HL-60 (cell line): ENCODE results near the gene CCSER1.

Experiments used
- DNase-seq, 2 experiments: peaks; one replicate each; pipeline ENCODE4 v3.0.0-alpha.2; 2010 to 2020; ENCODE audit warnings: low read depth in 1 of 2, low spot score in 1 of 2
- H3K27ac ChIP-seq: fragments of 250-450 bp; sonication (Bioruptor Pico); replicated peaks from 2 replicates; pipeline ENCODE4 v1.5.1; 2020; ENCODE audit warnings: mild to moderate bottlenecking, moderate library complexity
- H3K27me3 ChIP-seq: fragments of 250-450 bp; sonication (Bioruptor Pico); 2 replicates; pipeline ENCODE4 v1.5.1; 2021; ENCODE audit warnings: mild to moderate bottlenecking, moderate library complexity; ENCODE audit not compliant: insufficient read depth, poor library complexity, severe bottlenecking
- H3K4me3 ChIP-seq: replicated peaks from 2 replicates; pipeline ENCODE4 v1.5.1; 2011; ENCODE audit warnings: mild to moderate bottlenecking, control low read depth, low read length; ENCODE audit not compliant: insufficient read depth
- GABPA ChIP-seq: IDR thresholded peaks from 2 replicates; pipeline ENCODE4 v1.6.1; 2012; ENCODE audit warnings: low read depth
- POLR2AphosphoS5 ChIP-seq: IDR thresholded peaks from 2 replicates; pipeline ENCODE4 v1.6.1; 2012; ENCODE audit warnings: low read depth
- SPI1 ChIP-seq: IDR thresholded peaks from 2 replicates; pipeline ENCODE4 v1.6.1; 2012; ENCODE audit warnings: low read depth, mild to moderate bottlenecking, borderline replicate concordance
- TF ChIP-seq, protein P1 (sequence below): IDR thresholded peaks from 2 replicates; pipeline ENCODE4 v1.6.1; 2012; ENCODE audit warnings: low read depth; ENCODE audit not compliant: insufficient replicate concordance
- TF ChIP-seq, protein P2 (sequence below): IDR thresholded peaks from one replicate; pipeline ENCODE4 v1.5.1; 2011; ENCODE audit warnings: low read length, control low read depth, inconsistent platforms; ENCODE audit not compliant: insufficient read depth

CCSER1 gene

DNA sequence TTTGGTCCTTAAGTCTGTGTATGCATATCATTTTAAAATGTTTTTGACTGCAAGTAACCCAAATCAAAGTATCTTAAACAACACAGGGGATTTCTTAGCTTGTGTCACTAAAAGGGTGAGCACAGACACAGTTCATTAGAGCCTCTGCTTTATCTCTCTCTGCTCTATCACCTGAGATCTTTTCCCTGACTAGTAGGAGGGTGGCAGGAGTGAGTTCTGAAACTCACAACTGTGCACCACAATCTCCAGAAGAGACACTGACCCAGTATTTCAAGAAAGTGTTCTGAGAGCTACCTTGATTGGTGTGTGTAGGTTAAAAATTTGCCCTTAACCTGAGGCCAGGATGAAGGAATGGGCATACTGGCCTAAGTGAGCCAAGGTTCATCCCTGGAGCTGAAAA is 24.8 kb downstream of the CCSER1 start:
- Histone ChIP-seq H3K27me3 (no peaks in the 10 kb centered on the region), H3K4me3 (no peak overlapping the region), H3K27ac (no peak overlapping the region)
- TF ChIP-seq, protein P1, sequence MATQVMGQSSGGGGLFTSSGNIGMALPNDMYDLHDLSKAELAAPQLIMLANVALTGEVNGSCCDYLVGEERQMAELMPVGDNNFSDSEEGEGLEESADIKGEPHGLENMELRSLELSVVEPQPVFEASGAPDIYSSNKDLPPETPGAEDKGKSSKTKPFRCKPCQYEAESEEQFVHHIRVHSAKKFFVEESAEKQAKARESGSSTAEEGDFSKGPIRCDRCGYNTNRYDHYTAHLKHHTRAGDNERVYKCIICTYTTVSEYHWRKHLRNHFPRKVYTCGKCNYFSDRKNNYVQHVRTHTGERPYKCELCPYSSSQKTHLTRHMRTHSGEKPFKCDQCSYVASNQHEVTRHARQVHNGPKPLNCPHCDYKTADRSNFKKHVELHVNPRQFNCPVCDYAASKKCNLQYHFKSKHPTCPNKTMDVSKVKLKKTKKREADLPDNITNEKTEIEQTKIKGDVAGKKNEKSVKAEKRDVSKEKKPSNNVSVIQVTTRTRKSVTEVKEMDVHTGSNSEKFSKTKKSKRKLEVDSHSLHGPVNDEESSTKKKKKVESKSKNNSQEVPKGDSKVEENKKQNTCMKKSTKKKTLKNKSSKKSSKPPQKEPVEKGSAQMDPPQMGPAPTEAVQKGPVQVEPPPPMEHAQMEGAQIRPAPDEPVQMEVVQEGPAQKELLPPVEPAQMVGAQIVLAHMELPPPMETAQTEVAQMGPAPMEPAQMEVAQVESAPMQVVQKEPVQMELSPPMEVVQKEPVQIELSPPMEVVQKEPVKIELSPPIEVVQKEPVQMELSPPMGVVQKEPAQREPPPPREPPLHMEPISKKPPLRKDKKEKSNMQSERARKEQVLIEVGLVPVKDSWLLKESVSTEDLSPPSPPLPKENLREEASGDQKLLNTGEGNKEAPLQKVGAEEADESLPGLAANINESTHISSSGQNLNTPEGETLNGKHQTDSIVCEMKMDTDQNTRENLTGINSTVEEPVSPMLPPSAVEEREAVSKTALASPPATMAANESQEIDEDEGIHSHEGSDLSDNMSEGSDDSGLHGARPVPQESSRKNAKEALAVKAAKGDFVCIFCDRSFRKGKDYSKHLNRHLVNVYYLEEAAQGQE = no peak
- no peak for TF ChIP-seq GABPA
- TF ChIP-seq, protein P2, sequence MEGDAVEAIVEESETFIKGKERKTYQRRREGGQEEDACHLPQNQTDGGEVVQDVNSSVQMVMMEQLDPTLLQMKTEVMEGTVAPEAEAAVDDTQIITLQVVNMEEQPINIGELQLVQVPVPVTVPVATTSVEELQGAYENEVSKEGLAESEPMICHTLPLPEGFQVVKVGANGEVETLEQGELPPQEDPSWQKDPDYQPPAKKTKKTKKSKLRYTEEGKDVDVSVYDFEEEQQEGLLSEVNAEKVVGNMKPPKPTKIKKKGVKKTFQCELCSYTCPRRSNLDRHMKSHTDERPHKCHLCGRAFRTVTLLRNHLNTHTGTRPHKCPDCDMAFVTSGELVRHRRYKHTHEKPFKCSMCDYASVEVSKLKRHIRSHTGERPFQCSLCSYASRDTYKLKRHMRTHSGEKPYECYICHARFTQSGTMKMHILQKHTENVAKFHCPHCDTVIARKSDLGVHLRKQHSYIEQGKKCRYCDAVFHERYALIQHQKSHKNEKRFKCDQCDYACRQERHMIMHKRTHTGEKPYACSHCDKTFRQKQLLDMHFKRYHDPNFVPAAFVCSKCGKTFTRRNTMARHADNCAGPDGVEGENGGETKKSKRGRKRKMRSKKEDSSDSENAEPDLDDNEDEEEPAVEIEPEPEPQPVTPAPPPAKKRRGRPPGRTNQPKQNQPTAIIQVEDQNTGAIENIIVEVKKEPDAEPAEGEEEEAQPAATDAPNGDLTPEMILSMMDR = no peak
- no peak for TF ChIP-seq SPI1
- TF ChIP-seq POLR2AphosphoS5 = no peak
- no peak for DNase-seq

GRCh38 chr4:90159193-90159592 is 32.0 kb downstream of the CCSER1 start:
- H3K27me3 ChIP-seq = no peaks in the 10 kb centered on the region
- no peak overlapping the region for H3K27ac ChIP-seq
- no peak overlapping the region for H3K4me3 ChIP-seq
- TF ChIP-seq POLR2AphosphoS5 = no peak
- no peak for TF ChIP-seq GABPA
- TF ChIP-seq SPI1 = no peak
- TF ChIP-seq, protein P1 = no peak
- no peak for DNase-seq

- TF ChIP-seq GABPA (no peak), SPI1 (no peak), POLR2AphosphoS5 (no peak)
- TF ChIP-seq, protein P1 = no peak
- TF ChIP-seq, protein P2 = no peak
- no peak overlapping the region for H3K27ac ChIP-seq
- no peaks in the 10 kb centered on the region for H3K27me3 ChIP-seq
- no peak overlapping the region for H3K4me3 ChIP-seq
- DNase-seq = no peak
Measured at GRCh38 chr4:90160044-90160443, 32.9 kb downstream of the CCSER1 start.

DNA sequence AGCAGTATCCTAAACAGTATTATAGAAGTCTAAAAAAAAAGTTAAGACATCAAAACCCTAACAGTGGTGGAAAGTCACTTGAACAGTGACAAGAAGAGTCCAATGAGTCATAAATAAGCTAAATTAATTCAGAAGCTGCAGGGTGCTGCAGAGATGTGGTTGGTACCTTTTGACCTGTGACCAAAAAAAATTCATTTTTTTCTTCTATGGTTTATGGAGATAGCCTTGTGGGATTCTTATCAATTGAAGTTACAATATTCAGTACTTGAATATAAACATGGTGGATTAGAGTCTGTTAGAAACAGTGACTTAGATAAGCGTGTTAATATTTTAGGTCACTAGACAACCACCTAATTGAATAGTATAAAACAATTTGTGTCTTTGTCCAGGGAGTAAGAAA is 35.4 kb downstream of the CCSER1 start:
- TF ChIP-seq, protein P2 = no peak
- TF ChIP-seq POLR2AphosphoS5 (no peak), SPI1 (no peak), GABPA (no peak)
- TF ChIP-seq, protein P1 = no peak
- no peak for DNase-seq
- Histone ChIP-seq H3K27me3 (no peaks in the 10 kb centered on the region), H3K27ac (no peak overlapping the region), H3K4me3 (no peak overlapping the region)
